GM23338 (cell line): ENCODE measurements around the gene MAP2K2. TPM values are rescaled to one million over a fixed set of nuclear protein-coding genes. Genes with fewer than 3 reads are reported as not detected.

Experiments
- ATAC-seq: fragments of 200-7000 bp; cut with Tn5 transposase; 3 replicates; pipeline ENCODE4 v1.9.1; 2020
- DNase-seq: peaks from one replicate; pipeline ENCODE4 v3.0.0-alpha.2; 2015; ENCODE audit warnings: low spot score
- H2AFZ ChIP-seq: fragments of 200-600 bp; sonication (generic); 2 replicates; pipeline ENCODE4 v1.8.0; 2016; ENCODE audit warnings: antibody characterized with exemption, mild to moderate bottlenecking, moderate library complexity
- H3F3A ChIP-seq: fragments of 200-600 bp; sonication (generic); replicated peaks from 2 replicates; pipeline ENCODE4 v1.8.0; 2017; ENCODE audit warnings: antibody characterized with exemption, mixed run types, low read depth
- H3K27ac ChIP-seq: fragments of 200-600 bp; sonication (generic); 2 replicates; pipeline ENCODE4 v1.6.1; 2016; ENCODE audit warnings: low read depth
- H3K27me3 ChIP-seq: fragments of 200-600 bp; sonication (generic); 2 replicates; pipeline ENCODE4 v1.8.0; 2016; ENCODE audit warnings: mild to moderate bottlenecking, mixed run types, moderate library complexity; ENCODE audit not compliant: insufficient read depth
- H3K36me3 ChIP-seq: fragments of 200-600 bp; sonication (generic); 2 replicates; pipeline ENCODE4 v1.8.0; 2016; ENCODE audit warnings: mild to moderate bottlenecking; ENCODE audit not compliant: insufficient read depth
- H3K4me1 ChIP-seq: fragments of 200-600 bp; sonication (generic); 2 replicates; pipeline ENCODE4 v1.8.0; 2016; ENCODE audit warnings: mild to moderate bottlenecking, moderate library complexity; ENCODE audit not compliant: insufficient read depth
- H3K4me2 ChIP-seq: fragments of 200-600 bp; sonication (generic); 2 replicates; pipeline ENCODE4 v1.7.1; 2017; ENCODE audit warnings: mixed run types
- H3K4me3 ChIP-seq: fragments of 200-600 bp; sonication (generic); 2 replicates; pipeline ENCODE4 v1.6.1; 2016; ENCODE audit warnings: mixed run types
- H3K79me2 ChIP-seq: fragments of 200-600 bp; sonication (generic); replicated peaks from 2 replicates; pipeline ENCODE4 v1.8.0; 2017; ENCODE audit warnings: mild to moderate bottlenecking; ENCODE audit not compliant: insufficient read depth
- H3K9me2 ChIP-seq: fragments of 200-600 bp; sonication (generic); 2 replicates; pipeline ENCODE4 v1.8.0; 2017; ENCODE audit not compliant: insufficient read depth
- H4K20me1 ChIP-seq: fragments of 200-600 bp; sonication (generic); replicated peaks from 2 replicates; pipeline ENCODE4 v1.8.0; 2017; ENCODE audit warnings: mild to moderate bottlenecking; ENCODE audit not compliant: insufficient read depth
- H3K27ac Mint-ChIP-seq: 2 replicates; pipeline ENCODE4 v1.8.0; 2020; ENCODE audit warnings: inconsistent platforms, mild to moderate bottlenecking, moderate library complexity, mixed read lengths
- H3K27me3 Mint-ChIP-seq: 3 replicates; pipeline ENCODE4 v1.8.0; 2022; ENCODE audit warnings: low read depth, mild to moderate bottlenecking, moderate library complexity, mixed read lengths, inconsistent platforms; ENCODE audit not compliant: insufficient read depth, poor library complexity
- H3K36me3 Mint-ChIP-seq: 3 replicates; pipeline ENCODE4 v1.8.0; 2021; ENCODE audit warnings: low read depth, mild to moderate bottlenecking, inconsistent platforms, moderate library complexity, mixed read lengths
- H3K4me1 Mint-ChIP-seq: 3 replicates; pipeline ENCODE4 v1.8.0; 2020; ENCODE audit warnings: mild to moderate bottlenecking, inconsistent platforms, mixed read lengths
- H3K4me3 Mint-ChIP-seq: 3 replicates; pipeline ENCODE4 v1.8.0; 2021; ENCODE audit warnings: moderate library complexity, mild to moderate bottlenecking, inconsistent platforms, mixed read lengths
- H3K9me3 Mint-ChIP-seq: 3 replicates; pipeline ENCODE4 v1.8.0; 2020; ENCODE audit warnings: moderate library complexity, mild to moderate bottlenecking, inconsistent platforms, mixed read lengths
- CREB1 ChIP-seq: fragments of 250-450 bp; sonication (Bioruptor Pico); IDR thresholded peaks from 2 replicates; pipeline ENCODE4 v1.5.0; 2020; ENCODE audit warnings: low read depth, mild to moderate bottlenecking, moderate library complexity
- CTCF ChIP-seq, 2 experiments: fragments of 200-600 bp in 1 of 2; sonication (generic) in 1 of 2; conservative IDR thresholded peaks; 2 replicates each; pipeline versions ENCODE4 v1.5.1 to v1.6.1; 2016 to 2017; ENCODE audit warnings: antibody characterized with exemption in 2 of 2, low read depth in 2 of 2, mild to moderate bottlenecking in 2 of 2, moderate library complexity in 1 of 2
- EZH2 ChIP-seq: fragments of 200-600 bp; sonication (generic); IDR thresholded peaks from one replicate; pipeline ENCODE4 v1.8.0; 2017; ENCODE audit warnings: antibody characterized with exemption, mild to moderate bottlenecking, low read depth; ENCODE audit not compliant: unreplicated experiment
- EZH2phosphoT487 ChIP-seq: fragments of 200-600 bp; sonication (generic); IDR thresholded peaks from one replicate; pipeline ENCODE4 v1.8.1; 2018; ENCODE audit warnings: antibody characterized with exemption; ENCODE audit not compliant: unreplicated experiment
- JUNB ChIP-seq: IDR thresholded peaks from one replicate; pipeline ENCODE4 v1.6.1; 2016; ENCODE audit warnings: antibody characterized with exemption; ENCODE audit not compliant: unreplicated experiment
- NANOG ChIP-seq: IDR thresholded peaks from 2 replicates; pipeline ENCODE4 v1.6.1; 2016; ENCODE audit warnings: antibody characterized with exemption, borderline replicate concordance
- POLR2AphosphoS5 ChIP-seq: IDR thresholded peaks from 2 replicates; pipeline ENCODE4 v1.6.1; 2016; ENCODE audit warnings: antibody characterized with exemption, low read depth
- REST ChIP-seq: IDR thresholded peaks from one replicate; pipeline ENCODE4 v1.6.1; 2018; ENCODE audit warnings: antibody characterized with exemption; ENCODE audit not compliant: unreplicated experiment
- STAT1 ChIP-seq: IDR thresholded peaks from one replicate; pipeline ENCODE4 v1.6.1; 2016; ENCODE audit warnings: antibody characterized with exemption; ENCODE audit not compliant: unreplicated experiment
- ZNF331 ChIP-seq: fragments of 250-450 bp; sonication (Bioruptor Pico); IDR thresholded peaks from 2 replicates; pipeline ENCODE4 v1.5.0; 2020; ENCODE audit warnings: low read depth, mild to moderate bottlenecking, moderate library complexity
- polyA plus RNA-seq: library from polyadenylated mRNA; unstranded; fragments of >200 nt; fragmentation: Nextera tagmentation; extraction: Ambion mirVana; gene quantifications from 2 replicates; pipeline ENCODE4 v1.2.1, GENCODE V29; 2016
- total RNA-seq: library from RNA; depleted of rRNA; stranded (reverse); fragments of >200 nt; shearing (Covaris generic); gene quantifications from 2 replicates; pipeline ENCODE4 v1.2.3, GENCODE V29; 2014

MAP2K2 gene
- total and polyA plus RNA-seq, 2 experiments from 2014 or later, result 99.7 to 151 TPM

GRCh38 chr19:4061683-4062418 is 62.1 kb downstream of the MAP2K2 start:
- H3K4me3 ChIP-seq, result no peak overlapping the region
- H3K27me3 Mint-ChIP-seq, result peaks cover 13% of the 10 kb centered on the region
- H3K27ac ChIP-seq, result 0 out of 2 replicates have a peak overlapping the region, but pooled peaks have one; percentile 45
- peaks cover 19% of the 10 kb centered on the region for H3K4me1 ChIP-seq
- no peak overlapping the region for H3K27ac Mint-ChIP-seq
- peaks cover 6% of the 10 kb centered on the region for H3K4me1 Mint-ChIP-seq
- no peak overlapping the region for H3K4me3 Mint-ChIP-seq
- peak overlapping the region; percentile 55; the same call in 1 of the 2 replicates for H3K4me2 ChIP-seq
- peaks cover 40% of the 10 kb centered on the region for H4K20me1 ChIP-seq
- no peaks in the 10 kb centered on the region for H3K36me3 ChIP-seq
- ATAC-seq (no peak), DNase-seq (peak; percentile 62)
- TF ChIP-seq STAT1, result no peak
- no peak for TF ChIP-seq NANOG
- no peak for TF ChIP-seq POLR2AphosphoS5
- TF ChIP-seq ZNF331 (CRISPR knock-in tag), result no peak
- TF ChIP-seq CREB1, result no peak
- TF ChIP-seq EZH2, result no peak
- TF ChIP-seq REST, result no peak
- no peak for TF ChIP-seq EZH2phosphoT487
- no peak for TF ChIP-seq CTCF (conservative IDR thresholded peaks at IDR 0.05; ENCODE audit: low read depth in 2 of 2)
- no peak for TF ChIP-seq JUNB
- H3K9me3 Mint-ChIP-seq, result no peaks in the 10 kb centered on the region
- no peak overlapping the region for H2AFZ ChIP-seq
- peaks cover 5% of the 10 kb centered on the region; the same call in 1 of the 3 replicates for H3K36me3 Mint-ChIP-seq
- H3K79me2 ChIP-seq, result peaks cover 82% of the 10 kb centered on the region
- H3K9me2 ChIP-seq, result no peaks in the 10 kb centered on the region
- H3K27me3 ChIP-seq, result peaks cover under 1% of the 10 kb centered on the region; the same call in 1 of the 2 replicates
- 0 out of 2 replicates have a peak, but pooled peaks cover 10% of the 10 kb centered on the region for H3F3A ChIP-seq
